ENCODE data around the gene KRT9.
"Not testable (repeated sequence)": the region's sequence is repeated elsewhere in the genome, so short reads cannot be mapped to it uniquely, and the experiment has no call there.

KRT9 gene

DNA sequence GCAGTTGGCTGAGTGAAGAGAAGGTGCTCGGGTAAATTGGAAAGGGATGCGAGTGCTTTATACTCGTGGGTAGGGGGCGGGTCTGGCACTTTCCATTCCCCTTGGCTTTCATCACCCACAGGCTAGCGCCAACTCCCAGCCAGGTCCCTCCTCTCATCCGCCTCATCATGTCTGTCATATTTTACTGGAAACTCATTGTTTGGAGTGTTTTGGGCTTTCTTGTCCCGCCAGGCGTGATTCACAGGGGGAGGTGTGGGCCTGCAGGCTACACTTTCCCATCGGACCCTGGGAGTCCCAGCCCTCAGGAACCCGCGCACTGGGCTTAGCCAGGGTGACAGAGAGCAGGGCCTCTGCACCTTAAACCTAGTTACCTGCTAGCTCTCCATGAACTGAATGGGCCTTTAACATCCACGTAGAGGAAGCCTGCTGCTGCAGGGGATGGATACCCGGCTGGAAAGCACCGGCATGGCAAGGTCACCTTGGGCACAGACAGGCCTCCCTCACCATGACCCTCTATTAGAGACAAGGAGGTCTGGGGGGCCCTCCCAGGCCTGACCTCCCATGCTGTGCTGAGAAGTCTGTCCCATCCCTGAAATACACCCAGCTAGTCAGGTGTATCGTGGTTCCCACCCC, 15.1 kb upstream of the KRT9 start, which contains the start of gene KRT14:
Gene KRT14 (minus strand): TSS at position 33 of the 633 bp plus-strand sequence. CDS start 61 bp downstream, outside the sequence.
- DNase-seq (ENCODE audit: low read depth), result no peak
- TF ChIP-seq, protein P1, sequence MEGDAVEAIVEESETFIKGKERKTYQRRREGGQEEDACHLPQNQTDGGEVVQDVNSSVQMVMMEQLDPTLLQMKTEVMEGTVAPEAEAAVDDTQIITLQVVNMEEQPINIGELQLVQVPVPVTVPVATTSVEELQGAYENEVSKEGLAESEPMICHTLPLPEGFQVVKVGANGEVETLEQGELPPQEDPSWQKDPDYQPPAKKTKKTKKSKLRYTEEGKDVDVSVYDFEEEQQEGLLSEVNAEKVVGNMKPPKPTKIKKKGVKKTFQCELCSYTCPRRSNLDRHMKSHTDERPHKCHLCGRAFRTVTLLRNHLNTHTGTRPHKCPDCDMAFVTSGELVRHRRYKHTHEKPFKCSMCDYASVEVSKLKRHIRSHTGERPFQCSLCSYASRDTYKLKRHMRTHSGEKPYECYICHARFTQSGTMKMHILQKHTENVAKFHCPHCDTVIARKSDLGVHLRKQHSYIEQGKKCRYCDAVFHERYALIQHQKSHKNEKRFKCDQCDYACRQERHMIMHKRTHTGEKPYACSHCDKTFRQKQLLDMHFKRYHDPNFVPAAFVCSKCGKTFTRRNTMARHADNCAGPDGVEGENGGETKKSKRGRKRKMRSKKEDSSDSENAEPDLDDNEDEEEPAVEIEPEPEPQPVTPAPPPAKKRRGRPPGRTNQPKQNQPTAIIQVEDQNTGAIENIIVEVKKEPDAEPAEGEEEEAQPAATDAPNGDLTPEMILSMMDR (IDR thresholded peaks at IDR 0.05; ENCODE audit: low read depth, low read length), result no peak
- TF ChIP-seq, protein P2, sequence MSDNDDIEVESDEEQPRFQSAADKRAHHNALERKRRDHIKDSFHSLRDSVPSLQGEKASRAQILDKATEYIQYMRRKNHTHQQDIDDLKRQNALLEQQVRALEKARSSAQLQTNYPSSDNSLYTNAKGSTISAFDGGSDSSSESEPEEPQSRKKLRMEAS (IDR thresholded peaks at IDR 0.05; ENCODE audit: low read depth, low read length), result no peak
- TF ChIP-seq POLR2A (IDR thresholded peaks at IDR 0.05; ENCODE audit: extremely low read depth, insufficient read length), result no peak
- no peak for TF ChIP-seq MYC (IDR thresholded peaks at IDR 0.05; ENCODE audit: low read depth, low read length)
- H3K4me3 ChIP-seq (ENCODE audit: low read depth, low read length), result no peak within 1 kb of the TSS

DNA sequence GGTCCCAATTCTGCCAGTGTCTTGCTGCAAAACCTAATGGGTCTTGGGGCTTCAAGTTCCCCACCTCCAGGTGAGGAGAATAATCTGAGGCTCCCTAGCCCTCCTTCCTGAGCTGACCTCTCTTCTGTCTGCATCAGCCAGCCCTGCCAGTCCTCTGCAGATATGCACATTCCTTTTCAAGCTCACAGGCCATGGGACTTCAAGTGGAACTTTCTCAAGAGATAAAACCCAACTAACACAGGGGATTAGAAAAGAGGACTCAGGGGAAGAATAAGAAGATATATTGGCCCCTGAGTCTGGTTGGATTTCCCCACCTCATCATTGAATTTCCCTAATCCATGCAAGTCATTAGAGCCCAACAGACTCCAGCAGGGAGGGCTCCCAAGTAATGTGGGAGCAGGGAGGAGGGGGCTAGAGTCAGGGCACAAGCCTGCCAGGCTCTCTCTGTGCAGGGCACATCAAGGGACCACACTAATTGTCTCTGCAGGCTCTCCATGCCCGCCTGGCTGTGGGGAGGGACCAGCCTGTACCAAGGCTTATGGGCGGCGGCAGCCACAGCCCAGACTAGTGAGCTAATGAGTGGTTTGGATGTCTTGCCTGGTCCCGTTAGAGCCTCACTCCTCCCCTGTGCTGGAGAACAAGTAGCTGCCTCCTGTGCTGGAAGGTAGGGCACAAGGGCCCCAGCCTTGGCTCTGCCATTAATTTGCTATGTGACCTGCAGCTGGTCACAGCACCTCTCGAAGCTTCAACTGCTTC, 13.6 kb upstream of the KRT9 start:
- DNase-seq (ENCODE audit: low read depth), result no peak
- H3K4me3 ChIP-seq (ENCODE audit: low read depth, low read length), result no peak overlapping the region
- TF ChIP-seq, protein P2 (IDR thresholded peaks at IDR 0.05; ENCODE audit: low read depth, low read length), result no peak
- TF ChIP-seq, protein P1 (IDR thresholded peaks at IDR 0.05; ENCODE audit: low read depth, low read length), result no peak
- TF ChIP-seq POLR2A (IDR thresholded peaks at IDR 0.05; ENCODE audit: extremely low read depth, insufficient read length) (no peak), MYC (IDR thresholded peaks at IDR 0.05; ENCODE audit: low read depth, low read length) (no peak)

DNA sequence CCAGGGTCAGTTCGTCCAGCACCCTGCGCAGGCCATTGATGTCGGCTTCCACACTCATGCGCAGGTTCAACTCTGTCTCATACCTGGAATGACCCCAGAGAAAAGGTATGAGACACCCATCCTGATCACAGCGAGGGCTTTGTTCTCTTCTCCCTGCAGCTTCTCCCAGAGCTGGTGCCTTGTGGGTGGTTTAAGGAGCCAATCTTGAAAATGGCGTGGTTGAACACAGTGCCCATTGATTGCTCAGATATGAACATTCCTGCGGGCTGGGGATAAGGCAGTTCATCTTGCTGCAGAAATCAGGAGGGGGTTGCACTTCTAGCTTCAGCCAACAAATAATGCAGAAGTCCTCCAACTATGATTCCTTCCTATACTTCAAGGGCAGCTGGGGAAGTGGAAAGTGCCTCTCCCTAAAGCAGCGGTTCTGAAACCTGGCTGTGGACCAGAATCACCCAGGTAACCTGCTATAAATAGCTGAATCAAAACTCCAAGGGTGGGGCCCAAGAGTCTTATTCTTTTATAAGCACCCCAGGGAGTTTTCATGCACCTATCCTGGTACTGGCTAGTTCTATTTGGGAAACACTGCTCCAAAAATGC, 12.6 kb upstream of the KRT9 start:
- not testable (repeated sequence) for DNase-seq (ENCODE audit: low read depth); H3K4me3 ChIP-seq (ENCODE audit: low read depth, low read length)

DNA sequence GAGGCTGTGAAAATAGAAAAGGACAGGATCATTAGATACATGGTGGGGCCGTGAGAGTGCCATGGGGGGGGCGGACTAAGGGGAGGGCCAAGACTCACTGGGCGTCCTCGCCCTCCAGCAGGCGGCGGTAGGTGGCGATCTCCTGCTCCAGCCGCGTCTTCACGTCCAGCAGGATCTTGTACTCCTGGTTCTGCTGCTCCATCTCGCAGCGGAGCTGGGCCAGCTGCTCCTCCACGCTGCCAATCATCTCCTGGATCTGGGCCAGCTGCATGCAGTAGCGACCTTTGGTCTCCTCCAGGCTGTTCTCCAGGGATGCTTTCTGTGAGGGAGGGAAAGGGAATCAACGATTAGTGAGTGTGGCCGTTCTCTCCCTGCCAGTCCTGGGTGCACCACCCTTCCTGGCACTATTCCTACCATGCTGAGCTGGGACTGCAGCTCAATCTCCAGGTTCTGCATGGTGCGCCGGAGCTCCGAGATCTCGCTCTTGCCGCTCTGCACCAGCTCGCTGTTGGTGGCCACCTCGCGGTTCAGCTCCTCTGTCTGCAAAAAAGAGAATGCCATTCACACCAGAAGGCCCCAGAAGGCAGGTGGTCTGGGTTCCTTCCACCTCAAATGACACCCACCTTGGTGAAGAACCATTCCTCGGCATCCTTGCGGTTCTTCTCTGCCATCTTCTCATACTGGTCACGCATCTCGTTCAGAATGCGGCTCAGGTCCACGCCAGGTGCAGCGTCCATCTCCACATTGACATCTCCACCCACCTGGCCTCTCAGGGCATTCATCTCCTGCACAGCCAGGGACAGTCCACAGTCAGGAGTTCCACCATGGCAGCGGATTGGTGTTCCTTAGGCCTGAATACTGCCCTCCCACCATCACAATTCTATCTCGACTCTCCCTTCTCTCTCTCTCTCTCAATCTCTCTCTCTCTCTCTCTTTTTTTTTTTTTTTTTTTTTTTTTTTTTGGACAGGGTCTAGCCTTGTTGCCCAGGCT, 11.6 kb upstream of the KRT9 start:
- H3K4me3 ChIP-seq (ENCODE audit: low read depth, low read length), result no peak overlapping the region
- no peak for TF ChIP-seq POLR2A (IDR thresholded peaks at IDR 0.05; ENCODE audit: extremely low read depth, insufficient read length)
- TF ChIP-seq, protein P2 (IDR thresholded peaks at IDR 0.05; ENCODE audit: low read depth, low read length), result no peak
- TF ChIP-seq, protein P1 (IDR thresholded peaks at IDR 0.05; ENCODE audit: low read depth, low read length), result no peak
- TF ChIP-seq MYC (IDR thresholded peaks at IDR 0.05; ENCODE audit: low read depth, low read length), result no peak
- DNase-seq (ENCODE audit: low read depth), result no peak

DNA sequence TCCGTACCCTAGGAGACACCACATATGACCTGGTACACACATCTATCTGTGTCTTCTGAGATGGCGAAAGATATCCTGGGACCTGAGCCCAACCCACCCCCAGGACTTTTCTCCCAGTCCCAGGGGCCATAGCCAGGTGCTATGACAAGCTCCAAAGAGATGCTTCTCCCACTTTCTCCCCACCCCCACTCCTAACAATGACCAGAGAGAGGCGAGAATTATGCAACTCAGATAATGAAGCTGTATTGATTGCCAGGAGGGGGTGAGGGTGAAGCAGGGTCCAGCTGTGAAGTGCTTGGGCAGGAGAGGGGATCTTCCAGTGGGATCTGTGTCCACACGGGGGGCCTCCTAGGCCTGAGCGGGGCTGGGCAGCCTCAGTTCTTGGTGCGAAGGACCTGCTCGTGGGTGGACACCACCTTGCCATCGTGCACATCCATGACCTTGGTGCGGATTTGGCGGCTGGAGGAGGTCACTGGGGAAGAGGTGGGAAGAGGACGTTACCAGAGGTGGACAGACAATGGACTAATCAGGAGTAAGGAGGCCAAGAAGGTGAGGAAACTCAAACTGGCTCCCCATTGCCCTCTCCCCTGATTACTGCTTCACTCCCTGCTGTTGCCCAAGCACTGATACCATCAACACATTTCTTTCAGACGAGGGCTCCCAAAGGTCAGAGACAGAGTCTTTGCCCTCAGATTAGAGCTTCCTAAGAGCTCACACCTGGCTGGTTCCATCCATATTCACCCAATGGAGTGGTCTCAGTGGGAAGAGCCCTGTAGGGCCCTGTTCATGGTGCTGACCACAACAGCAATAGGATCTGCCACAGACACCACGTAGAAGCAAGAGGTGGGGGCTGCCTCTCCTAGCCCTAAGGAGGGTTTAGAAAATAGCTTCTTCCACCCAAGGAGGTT, 10.5 kb upstream of the KRT9 start:
- DNase-seq (ENCODE audit: low read depth); H3K4me3 ChIP-seq (ENCODE audit: low read depth, low read length): not testable (repeated sequence)

DNA sequence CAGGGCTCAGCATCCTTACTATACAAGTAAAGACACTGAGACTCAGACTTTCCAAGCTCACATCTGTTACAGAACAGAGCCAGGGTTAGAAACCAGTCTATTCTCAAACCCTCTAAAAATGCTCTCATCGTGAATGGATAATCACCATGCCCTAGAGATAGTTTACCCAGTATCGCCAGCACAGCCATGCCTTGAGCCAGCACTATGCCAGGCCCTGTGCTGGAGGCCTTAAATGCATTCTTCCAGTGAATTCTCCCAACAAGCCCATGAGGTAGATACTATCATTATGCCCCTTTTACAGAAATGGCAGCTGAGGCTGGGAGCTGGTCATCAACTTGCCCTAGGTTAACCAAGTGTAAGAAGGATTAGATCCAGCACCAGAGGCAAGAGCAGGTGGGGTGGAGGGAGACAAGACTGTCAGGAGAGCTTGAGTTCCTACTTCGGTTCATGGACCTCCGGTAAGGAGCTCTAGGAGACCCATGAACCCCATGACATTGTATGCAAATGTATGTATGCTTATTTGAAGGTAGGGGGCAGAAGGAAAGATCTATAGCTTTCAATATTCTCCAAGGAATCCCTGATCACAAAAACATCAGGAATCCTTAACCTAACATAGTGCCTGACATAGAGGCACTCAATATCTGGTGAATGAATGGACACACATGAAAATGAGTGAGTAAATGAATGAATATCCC, 9.7 kb upstream of the KRT9 start:
- TF ChIP-seq, protein P2 (IDR thresholded peaks at IDR 0.05; ENCODE audit: low read depth, low read length), result no peak
- TF ChIP-seq POLR2A (IDR thresholded peaks at IDR 0.05; ENCODE audit: extremely low read depth, insufficient read length), result no peak
- TF ChIP-seq, protein P1 (IDR thresholded peaks at IDR 0.05; ENCODE audit: low read depth, low read length), result no peak
- TF ChIP-seq MYC (IDR thresholded peaks at IDR 0.05; ENCODE audit: low read depth, low read length), result no peak
- H3K4me3 ChIP-seq (ENCODE audit: low read depth, low read length), result no peak overlapping the region
- no peak for DNase-seq (ENCODE audit: low read depth)
